KBM-7 (cell line): ENCODE results near the gene BMP3.
"Not testable (repeated sequence)": the region's sequence is repeated elsewhere in the genome, so short reads cannot be mapped to it uniquely, and the experiment has no call there.

ENCODE experiments used
- DNase-seq: peaks from one replicate; pipeline ENCODE4 v3.0.0-alpha.2; 2015
- in situ Hi-C: fragments of 300-500 bp; cut with MboI; formaldehyde crosslinking; loops from 2 replicates; pipeline ENCODE4 v1.14.3; 2020; ENCODE audit warnings: low sequenced_read_pairs, low pct_unique_long_range_greater_than_20kb, mixed read lengths

Gene BMP3

GRCh38 chr4:81030061-81030980, at the start of gene BMP3:
TSS of gene BMP3 (plus strand) at chr4:81030708. CDS start at chr4:81031285, 577 bp downstream.
- peak; percentile 23 for DNase-seq
- in situ Hi-C loops = loop anchor here (25.0 kb wide), 1 partner anchor 668 kb away; no protein-coding TSS in a partner anchor

GRCh38 chr4:80986011-80986410, 44.5 kb upstream of the BMP3 start:
- in situ Hi-C loops = no loop called here
- DNase-seq = no peak

- in situ Hi-C loops = no loop called here
- peak; percentile 61 for DNase-seq
These were observed 40.5 kb upstream of the BMP3 start for GRCh38 chr4:80989921-80990544.

- in situ Hi-C loops = no loop called here
These were observed 39.7 kb upstream of the BMP3 start for GRCh38 chr4:80990851-80991250.

GRCh38 chr4:80999943-81000342, 30.6 kb upstream of the BMP3 start:
- in situ Hi-C loops = no loop called here

More at GRCh38 chr4:80990851-80991250, 39.7 kb upstream of the BMP3 start:
- DNase-seq = no peak

GRCh38 chr4:81003597-81004111, 26.9 kb upstream of the BMP3 start:
- in situ Hi-C loops = no loop called here
- DNase-seq = no peak

More at GRCh38 chr4:80999943-81000342, 30.6 kb upstream of the BMP3 start:
- no peak for DNase-seq

- no peak for DNase-seq
- in situ Hi-C loops = no loop called here
These were observed 23.1 kb upstream of the BMP3 start for GRCh38 chr4:81007417-81007816.

GRCh38 chr4:81016566-81016965, 13.9 kb upstream of the BMP3 start:
- in situ Hi-C loops, DNase-seq: not testable (repeated sequence)

- in situ Hi-C loops = no loop called here
- no peak for DNase-seq
These were observed 11.5 kb upstream of the BMP3 start for GRCh38 chr4:81019006-81019405.

- in situ Hi-C loops = no loop called here
- no peak for DNase-seq
These were observed 9.2 kb upstream of the BMP3 start for GRCh38 chr4:81021142-81021944.

GRCh38 chr4:81021981-81022380, 8.5 kb upstream of the BMP3 start:
- in situ Hi-C loops = no loop called here
- no peak for DNase-seq

GRCh38 chr4:81023484-81023883, 7.0 kb upstream of the BMP3 start:
- in situ Hi-C loops = no loop called here
- no peak for DNase-seq

- in situ Hi-C loops = loop anchor here (25.0 kb wide), 1 partner anchor 669 kb away; no protein-coding TSS in a partner anchor
- no peak for DNase-seq
These were observed 678 bp downstream of the BMP3 start for GRCh38 chr4:81030981-81031791.

- no peak for DNase-seq
These were observed 1.5 kb downstream of the BMP3 start for GRCh38 chr4:81031796-81032551.

GRCh38 chr4:81032771-81033684, 2.5 kb downstream of the BMP3 start:
- no peak for DNase-seq
- in situ Hi-C loops = loop anchor here (25.0 kb wide), 1 partner anchor 671 kb away; no protein-coding TSS in a partner anchor

More at GRCh38 chr4:81031796-81032551, 1.5 kb downstream of the BMP3 start:
- in situ Hi-C loops = loop anchor here (25.0 kb wide), 1 partner anchor 670 kb away; no protein-coding TSS in a partner anchor

GRCh38 chr4:81038636-81039350, 8.3 kb downstream of the BMP3 start:
- DNase-seq = no peak
- in situ Hi-C loops = loop anchor here (25.0 kb wide), 1 partner anchor 676 kb away; no protein-coding TSS in a partner anchor
